Small intestine (tissue), 7 donors: ENCODE results near the gene ATAD3A. TPM values are rescaled to one million over a fixed set of nuclear protein-coding genes. Genes with fewer than 3 reads are reported as not detected.

Experiments
- DNase-seq, 2 donors: peaks; one replicate each; pipeline versions ENCODE4 v3.0.0 to v3.0.0-alpha.2; 2013
- FAIRE-seq: peaks from 2 replicates; lab custom pipeline; 2012; peaks lifted over from hg19 to GRCh38; lab: Jason Lieb, UNC
- H3K27ac ChIP-seq, 3 donors: one replicate each; pipeline ENCODE4 v1.5.1; 2013; ENCODE audit warnings: low read length in 2 of 3, mild to moderate bottlenecking in 2 of 3, control low read depth in 1 of 3, inconsistent platforms in 1 of 3, low read depth in 1 of 3, moderate library complexity in 1 of 3
- H3K27me3 ChIP-seq, 3 donors: one replicate each; pipeline ENCODE4 v1.6.1; 2013; ENCODE audit warnings: low read length in 3 of 3, inconsistent platforms in 1 of 3; ENCODE audit not compliant: control insufficient read depth in 3 of 3, insufficient read depth in 3 of 3
- H3K36me3 ChIP-seq, 3 donors: one replicate each; pipeline ENCODE4 v1.6.1; 2013; ENCODE audit warnings: low read length in 3 of 3, inconsistent platforms in 1 of 3, low read depth in 1 of 3, mild to moderate bottlenecking in 1 of 3, moderate library complexity in 1 of 3; ENCODE audit not compliant: control insufficient read depth in 3 of 3, insufficient read depth in 2 of 3
- H3K4me1 ChIP-seq, 3 donors: one replicate each; pipeline ENCODE4 v1.6.1; 2013; ENCODE audit warnings: low read length in 2 of 3, inconsistent platforms in 1 of 3, low read depth in 1 of 3, mild to moderate bottlenecking in 1 of 3, moderate library complexity in 1 of 3; ENCODE audit not compliant: control insufficient read depth in 3 of 3, insufficient read depth in 2 of 3
- H3K4me3 ChIP-seq, 3 donors: one replicate each; pipeline ENCODE4 v1.5.1; 2013; ENCODE audit warnings: low read length in 3 of 3, control low read depth in 1 of 3, inconsistent platforms in 1 of 3, low read depth in 1 of 3, mild to moderate bottlenecking in 1 of 3, moderate library complexity in 1 of 3
- H3K9me3 ChIP-seq, 2 donors: one replicate each; pipeline ENCODE4 v1.6.1; 2013; ENCODE audit warnings: low read depth in 1 of 2, low read length in 1 of 2; ENCODE audit not compliant: control insufficient read depth in 2 of 2, insufficient read depth in 1 of 2
- WGBS, 3 donors: extraction: QIAGEN DNeasy Blood & Tissue Kit; methylation state at CpG; one replicate each; pipeline ENCODE4 v1.1.7; 2013; 5-methylcytosine and 5-hydroxymethylcytosine counted together
- polyA plus RNA-seq, 4 donors: library from polyadenylated mRNA; stranded (reverse) in 3 of 4; unstranded in 1 of 4; fragments of 200-250 nt in 3 of 4; fragments of 120-200 nt in 1 of 4; gene quantifications; one replicate each; pipeline versions ENCODE4 v1.2.1 to v1.2.3, GENCODE V29; 2013
- donor health status: healthy with polysubstance abuse.
- donor health status: control.
- donor health status: control.
- donor health status: Bipolar disorder and iron deficiency.
- donor health status: healthy.

ATAD3A gene
- polyA plus RNA-seq, 4 donors: 16.8 to 42.1 (median 25.0) TPM

- no peak for FAIRE-seq
- WGBS, 3 donors: 86 to 91% (median 89%) methylated on average over 14 of the region's 14 CpGs
- Histone ChIP-seq H3K36me3 (peaks cover 0 to 42% (median 3%) of the 10 kb centered on the region in 3 donors), H3K4me3 (no peak overlapping the region), H3K27ac (no peak overlapping the region), H3K4me1 (peaks cover 0 to 4% (median 0%) of the 10 kb centered on the region in 3 donors), H3K27me3 (no peaks in the 10 kb centered on the region), H3K9me3 (no peaks in the 10 kb centered on the region)
- no peak for DNase-seq
These were observed 36.6 kb downstream of the ATAD3A start for GRCh38 chr1:1548591-1548990.

- no peak for FAIRE-seq
- 82 to 85% (median 82%) methylated on average over 7 of the region's 7 CpGs for WGBS, 3 donors
These were observed 38.1 kb downstream of the ATAD3A start for GRCh38 chr1:1550087-1550486.

GRCh38 chr1:1550591-1551432 lies 38.9 kb downstream of the ATAD3A start:
- Histone ChIP-seq H3K9me3 (no peaks in the 10 kb centered on the region), H3K27me3 (no peaks in the 10 kb centered on the region), H3K4me3 (no peak overlapping the region), H3K36me3 (peaks cover 0 to 48% (median 3%) of the 10 kb centered on the region in 3 donors), H3K4me1 (no peaks in the 10 kb centered on the region), H3K27ac (no peak overlapping the region)
- no peak for DNase-seq
- FAIRE-seq: no peak
- WGBS, 3 donors: 70 to 84% (median 83%) methylated on average over 15 of the region's 15 CpGs

More at GRCh38 chr1:1550087-1550486, 38.1 kb downstream of the ATAD3A start:
- peaks cover 0 to 41% (median 3%) of the 10 kb centered on the region in 3 donors for H3K36me3 ChIP-seq
- H3K9me3 ChIP-seq: no peaks in the 10 kb centered on the region
- no peak for DNase-seq
- no peak overlapping the region for H3K4me3 ChIP-seq
- H3K27me3 ChIP-seq: no peaks in the 10 kb centered on the region
- no peaks in the 10 kb centered on the region for H3K4me1 ChIP-seq
- no peak overlapping the region for H3K27ac ChIP-seq

- Histone ChIP-seq H3K27me3 (no peaks in the 10 kb centered on the region), H3K27ac (no peak overlapping the region), H3K4me1 (no peaks in the 10 kb centered on the region), H3K36me3 (peaks cover 0 to 47% (median 0%) of the 10 kb centered on the region in 3 donors), H3K4me3 (no peak overlapping the region), H3K9me3 (no peaks in the 10 kb centered on the region)
- 90 to 91% (median 91%) methylated on average over 33 of the region's 33 CpGs for WGBS, 3 donors
- DNase-seq: no peak
- no peak for FAIRE-seq
These were observed 39.7 kb downstream of the ATAD3A start for GRCh38 chr1:1551524-1552262.

GRCh38 chr1:1552263-1552639 lies 40.3 kb downstream of the ATAD3A start:
- WGBS, 3 donors: 72 to 86% (median 82%) methylated on average over 10 of the region's 10 CpGs
- DNase-seq: no peak
- FAIRE-seq: no peak
- Histone ChIP-seq H3K9me3 (no peaks in the 10 kb centered on the region), H3K4me1 (no peaks in the 10 kb centered on the region), H3K4me3 (no peak overlapping the region), H3K27ac (no peak overlapping the region), H3K36me3 (peaks cover 0 to 47% (median 0%) of the 10 kb centered on the region in 3 donors), H3K27me3 (no peaks in the 10 kb centered on the region)

GRCh38 chr1:1553821-1554494 lies 42.0 kb downstream of the ATAD3A start:
- no peaks in the 10 kb centered on the region for H3K27me3 ChIP-seq
- no peak for FAIRE-seq

GRCh38 chr1:1554550-1554925 lies 42.6 kb downstream of the ATAD3A start:
- DNase-seq (no peak), FAIRE-seq (no peak)
- Histone ChIP-seq H3K9me3 (no peaks in the 10 kb centered on the region), H3K36me3 (peaks cover 0 to 37% (median 0%) of the 10 kb centered on the region in 3 donors), H3K27ac (no peak overlapping the region), H3K27me3 (no peaks in the 10 kb centered on the region), H3K4me3 (no peak overlapping the region), H3K4me1 (no peaks in the 10 kb centered on the region)
- WGBS, 3 donors: 68 to 78% (median 73%) methylated on average over 13 of the region's 13 CpGs

More at GRCh38 chr1:1553821-1554494, 42.0 kb downstream of the ATAD3A start:
- H3K27ac ChIP-seq: no peak overlapping the region
- H3K9me3 ChIP-seq: no peaks in the 10 kb centered on the region
- no peaks in the 10 kb centered on the region for H3K4me1 ChIP-seq
- no peak overlapping the region for H3K4me3 ChIP-seq
- 81 to 87% (median 85%) methylated on average over 34 to 35 of the region's 35 CpGs for WGBS, 3 donors
- DNase-seq: no peak
- peaks cover 0 to 31% (median 0%) of the 10 kb centered on the region in 3 donors for H3K36me3 ChIP-seq
